CD4-positive, alpha-beta memory T cell (primary cell): ENCODE data around the gene SRGAP3. TPM values are rescaled to one million over a fixed set of nuclear protein-coding genes. Genes with fewer than 3 reads are reported as not detected.
A peak's percentile ranks its signal among the peaks of the same experiment; 100 is the strongest.

Experiments
- CTCF ChIA-PET: fragments of 350-600 bp; sonication (Branson Sonifier 250); formaldehyde crosslinking; loops from one replicate; lab custom pipeline; 2021; ENCODE audit warnings: inconsistent platforms; ENCODE audit not compliant: partially characterized antibody; lab: Charles Lee
- POLR2A ChIA-PET: fragments of 350-600 bp; sonication (Branson Sonifier 250); formaldehyde crosslinking; loops from one replicate; lab custom pipeline; 2021; ENCODE audit not compliant: partially characterized antibody; lab: Charles Lee
- DNase-seq, 5 donors: peaks; one replicate each; pipeline versions ENCODE4 v3.0.0 to v3.0.0-alpha.2; 2020 to 2022; ENCODE audit warnings: mixed read lengths in 1 of 5
- H3K27ac ChIP-seq: one replicate; pipeline ENCODE4 v1.7.0; 2013; ENCODE audit warnings: low read depth, low read length
- H3K27me3 ChIP-seq: 2 replicates; pipeline ENCODE4 v1.7.0; 2013; ENCODE audit warnings: mild to moderate bottlenecking, low read length, moderate library complexity; ENCODE audit not compliant: insufficient read depth
- H3K36me3 ChIP-seq: 2 replicates; pipeline ENCODE4 v1.7.0; 2013; ENCODE audit warnings: mild to moderate bottlenecking, low read length, moderate library complexity; ENCODE audit not compliant: insufficient read depth
- H3K4me1 ChIP-seq: 2 replicates; pipeline ENCODE4 v1.7.0; 2013; ENCODE audit warnings: mild to moderate bottlenecking, low read length, moderate library complexity; ENCODE audit not compliant: insufficient read depth
- H3K4me3 ChIP-seq, 2 donors: one replicate each; pipeline ENCODE4 v1.7.0; 2013; ENCODE audit warnings: low read length in 2 of 2, mild to moderate bottlenecking in 1 of 2
- H3K9me3 ChIP-seq, 2 donors: one replicate each; pipeline ENCODE4 v1.7.0; 2013; ENCODE audit warnings: low read length in 2 of 2, control low read depth in 1 of 2; ENCODE audit not compliant: control insufficient read depth in 1 of 2
- H3K27ac Mint-ChIP-seq, 7 donors: one replicate each; pipeline ENCODE4 v1.8.0; 2020 to 2021; ENCODE audit warnings: mixed read lengths in 7 of 7, mild to moderate bottlenecking in 6 of 7, inconsistent platforms in 3 of 7, moderate library complexity in 3 of 7
- H3K27me3 Mint-ChIP-seq, 2 donors: one replicate each; pipeline ENCODE4 v1.8.0; 2020 to 2021; ENCODE audit warnings: mixed read lengths in 2 of 2
- H3K36me3 Mint-ChIP-seq, 2 donors: one replicate each; pipeline ENCODE4 v1.8.0; 2020 to 2021; ENCODE audit warnings: mixed read lengths in 2 of 2, inconsistent platforms in 1 of 2, mild to moderate bottlenecking in 1 of 2
- H3K4me1 Mint-ChIP-seq, 4 donors: one replicate each; pipeline ENCODE4 v1.8.0; 2020 to 2021; ENCODE audit warnings: mixed read lengths in 4 of 4, mild to moderate bottlenecking in 1 of 4
- H3K4me3 Mint-ChIP-seq, 8 donors: one replicate each; pipeline ENCODE4 v1.8.0; 2020 to 2021; ENCODE audit warnings: mixed read lengths in 8 of 8, mild to moderate bottlenecking in 7 of 8, moderate library complexity in 6 of 8, inconsistent platforms in 3 of 8
- H3K9me3 Mint-ChIP-seq, 8 donors: one replicate each; pipeline ENCODE4 v1.8.0; 2020 to 2021; ENCODE audit warnings: mixed read lengths in 8 of 8, mild to moderate bottlenecking in 5 of 8, inconsistent platforms in 3 of 8, moderate library complexity in 1 of 8
- intact Hi-C: fragments of 100-400 bp; cut with micrococcal nuclease; formaldehyde crosslinking; loops from one replicate; pipeline ENCODE4 v1.15.1; 2023
- polyA plus RNA-seq, 2 donors: library from polyadenylated mRNA; unstranded; fragments of 300-500 nt; fragmentation: Illumina TruSeq; gene quantifications; one replicate each; pipeline ENCODE4 v1.2.3, GENCODE V29; 2021
- total RNA-seq, 2 experiments: library from RNA; stranded (reverse); gene quantifications; one replicate each; pipeline ENCODE4 v1.2.3, GENCODE V29; 2021

The SRGAP3 gene
- total and polyA plus RNA-seq, 4 experiments from 2014 or later: 0.35 to 2.4 (median 1.7) TPM

GRCh38 chr3:8987645-8988383 lies 261.6 kb downstream of the SRGAP3 start:
- no peaks in the 10 kb centered on the region for H3K9me3 Mint-ChIP-seq
- no peak overlapping the region for H3K4me3 ChIP-seq
- peaks cover 0 to 2% (median under 1%) of the 10 kb centered on the region in 4 donors for H3K4me1 Mint-ChIP-seq
- H3K36me3 Mint-ChIP-seq: no peaks in the 10 kb centered on the region
- peak overlapping the region in 7 of 8 donors; percentile 2 to 73 (median 61) for H3K4me3 Mint-ChIP-seq
- H3K36me3 ChIP-seq: no peaks in the 10 kb centered on the region
- H3K4me1 ChIP-seq: no peaks in the 10 kb centered on the region
- intact Hi-C loops: loop anchor here (1.0 to 2.0 kb wide), 2 partner anchors 17 to 314 kb away; no protein-coding TSS in a partner anchor
- POLR2A ChIA-PET: interaction anchor here (1.1 to 1.4 kb wide), 2 partner anchors 192 to 375 kb away, joined by 3 to 4 read pairs; partner anchors contain the start of gene THUMPD3
- H3K27ac ChIP-seq: no peak overlapping the region
- H3K27ac Mint-ChIP-seq: peak overlapping the region in 1 of 7 donors; percentile 10
- H3K27me3 ChIP-seq: no peaks in the 10 kb centered on the region
- CTCF ChIA-PET: interaction anchor here (0.6 to 4.2 kb wide), 11 partner anchors 9 to 320 kb away, joined by 3 to 39 read pairs (median 6); no protein-coding TSS in a partner anchor
- peak; percentile 38 to 58 (median 51) for DNase-seq
- peaks cover 0 to 2% of the 10 kb centered on the region in 2 donors for H3K27me3 Mint-ChIP-seq
- H3K9me3 ChIP-seq: no peaks in the 10 kb centered on the region

DNA sequence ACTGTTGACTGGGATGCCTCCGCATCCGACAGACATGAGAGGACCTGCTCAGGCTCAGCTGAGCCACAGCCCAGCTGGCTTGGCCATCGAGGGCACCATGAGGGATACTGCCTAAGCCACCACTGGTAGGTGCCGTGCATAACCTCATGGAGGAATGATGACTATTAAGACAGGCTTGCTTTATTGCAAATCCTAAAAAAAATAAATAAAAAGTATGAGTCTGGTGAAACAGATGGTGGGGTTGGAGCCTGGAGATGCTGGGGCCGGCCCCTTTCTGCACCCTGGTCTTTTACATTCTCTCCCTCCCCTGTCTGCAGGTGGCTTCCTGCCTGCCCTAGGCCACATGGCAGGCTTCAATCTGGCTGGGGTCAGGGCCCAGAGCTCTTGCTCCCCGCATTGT lies 262.2 kb downstream of the SRGAP3 start:
- ChIA-PET CTCF (interaction anchor here (0.5 to 4.2 kb wide), 12 partner anchors 9 to 450 kb away, joined by 3 to 39 read pairs (median 6); no protein-coding TSS in a partner anchor), POLR2A (interaction anchor here (1.1 kb wide), 1 partner anchor 376 kb away, joined by 3 read pairs; the partner anchor contains the start of gene THUMPD3)
- peaks cover 0 to 4% of the 10 kb centered on the region in 2 donors for H3K27me3 Mint-ChIP-seq
- Histone ChIP-seq H3K27ac (no peak overlapping the region), H3K9me3 (no peaks in the 10 kb centered on the region), H3K27me3 (no peaks in the 10 kb centered on the region), H3K4me3 (no peak overlapping the region), H3K4me1 (no peaks in the 10 kb centered on the region), H3K36me3 (no peaks in the 10 kb centered on the region)
- H3K4me1 Mint-ChIP-seq: peaks cover 0 to 2% (median under 1%) of the 10 kb centered on the region in 4 donors
- no peak overlapping the region for H3K27ac Mint-ChIP-seq
- intact Hi-C loops: no loop called here
- DNase-seq: no peak
- H3K4me3 Mint-ChIP-seq: no peak overlapping the region
- H3K36me3 Mint-ChIP-seq: no peaks in the 10 kb centered on the region
- no peaks in the 10 kb centered on the region for H3K9me3 Mint-ChIP-seq

DNA sequence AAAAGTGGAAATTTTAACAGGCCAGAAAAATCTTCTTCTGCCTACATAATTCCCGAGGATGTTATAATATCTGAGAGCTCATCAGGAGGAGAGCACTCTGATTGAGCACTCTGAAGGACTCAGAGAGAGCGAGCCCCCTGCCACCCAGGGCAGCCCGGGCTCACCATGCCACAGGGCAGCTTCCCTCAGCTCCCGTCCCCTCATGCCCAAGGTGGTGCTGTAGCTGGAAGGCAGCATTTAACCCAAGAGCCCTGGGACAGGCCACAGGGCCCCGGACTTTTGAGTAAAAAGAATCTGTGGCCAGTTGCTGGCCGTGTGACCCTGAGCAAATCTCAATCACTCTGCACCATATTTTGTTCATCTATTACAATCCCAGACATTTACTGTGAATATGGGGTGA lies 262.7 kb downstream of the SRGAP3 start:
- intact Hi-C loops: no loop called here
- no peaks in the 10 kb centered on the region for H3K36me3 Mint-ChIP-seq

DNA sequence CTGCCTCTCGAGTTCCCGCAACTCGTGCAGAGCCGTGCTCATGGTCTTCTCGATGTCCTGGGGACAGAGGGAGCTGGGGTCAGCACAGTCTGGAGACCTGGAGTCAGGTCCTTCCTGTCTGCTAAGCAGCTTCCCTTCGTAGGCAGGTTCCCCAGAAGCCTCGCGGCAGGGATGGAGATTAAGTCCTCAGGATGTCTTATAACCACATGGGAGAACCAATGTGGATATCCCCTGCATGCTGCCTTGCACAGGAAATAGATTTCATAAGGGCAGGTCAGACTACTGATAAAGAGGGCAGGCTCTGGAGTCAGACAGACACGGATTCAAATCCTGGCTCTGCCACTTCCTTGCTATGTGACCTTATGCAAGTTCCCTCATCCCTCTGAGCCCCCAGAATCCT lies 263.6 kb downstream of the SRGAP3 start:
- no peak for DNase-seq

More for the DNA sequence above, 262.7 kb downstream of the SRGAP3 start:
- no peaks in the 10 kb centered on the region for H3K9me3 ChIP-seq
- no peaks in the 10 kb centered on the region for H3K4me1 ChIP-seq
- no peak overlapping the region for H3K4me3 ChIP-seq
- DNase-seq: no peak
- no peaks in the 10 kb centered on the region for H3K9me3 Mint-ChIP-seq
- H3K27me3 Mint-ChIP-seq: peaks cover 0 to 8% of the 10 kb centered on the region in 2 donors
- no peak overlapping the region for H3K27ac ChIP-seq
- H3K4me3 Mint-ChIP-seq: no peak overlapping the region
- no peaks in the 10 kb centered on the region for H3K27me3 ChIP-seq
- ChIA-PET POLR2A (no interaction called here), CTCF (interaction anchor here (0.5 to 4.2 kb wide), 10 partner anchors 9 to 451 kb away, joined by 3 to 39 read pairs (median 5); no protein-coding TSS in a partner anchor)
- no peak overlapping the region for H3K27ac Mint-ChIP-seq
- peaks cover 0 to 2% (median under 1%) of the 10 kb centered on the region in 4 donors for H3K4me1 Mint-ChIP-seq
- no peaks in the 10 kb centered on the region for H3K36me3 ChIP-seq

DNA sequence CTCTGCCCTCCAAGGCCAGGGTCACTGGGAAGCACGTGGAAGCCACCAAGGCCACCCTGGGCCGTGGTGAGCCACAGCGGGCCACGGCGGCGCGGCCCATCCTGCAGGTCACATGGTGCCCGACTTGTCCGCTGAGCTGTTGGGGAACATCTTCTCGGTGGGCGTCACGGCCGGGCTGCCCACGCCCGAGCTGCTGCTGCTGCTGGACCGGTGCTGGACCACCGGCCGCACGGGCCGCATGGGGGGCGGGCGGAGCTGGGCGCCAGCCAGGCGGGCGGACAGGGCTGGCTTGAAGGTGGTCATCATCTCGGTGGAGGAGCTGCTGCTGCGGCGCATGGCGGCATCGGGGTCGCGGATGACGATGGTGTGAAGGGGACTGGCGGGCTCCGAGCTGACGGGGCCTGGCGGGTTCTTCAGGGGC lies 264.0 kb downstream of the SRGAP3 start:
- ChIA-PET POLR2A (no interaction called here), CTCF (interaction anchor here (1.8 kb wide), 1 partner anchor 13 kb away, joined by 6 read pairs; no protein-coding TSS in a partner anchor)
- intact Hi-C loops: no loop called here
- H3K27ac Mint-ChIP-seq: no peak overlapping the region
- Histone ChIP-seq H3K4me3 (no peak overlapping the region), H3K4me1 (no peaks in the 10 kb centered on the region), H3K36me3 (no peaks in the 10 kb centered on the region), H3K9me3 (no peaks in the 10 kb centered on the region), H3K27me3 (no peaks in the 10 kb centered on the region), H3K27ac (no peak overlapping the region)
- H3K9me3 Mint-ChIP-seq: no peaks in the 10 kb centered on the region
- H3K36me3 Mint-ChIP-seq: no peaks in the 10 kb centered on the region
- H3K4me3 Mint-ChIP-seq: no peak overlapping the region
- peaks cover 0 to 9% of the 10 kb centered on the region in 2 donors for H3K27me3 Mint-ChIP-seq
- H3K4me1 Mint-ChIP-seq: peaks cover 0 to 2% (median under 1%) of the 10 kb centered on the region in 4 donors
- no peak for DNase-seq

More for the DNA sequence above, 263.6 kb downstream of the SRGAP3 start:
- H3K4me1 Mint-ChIP-seq: peaks cover 0 to 2% (median under 1%) of the 10 kb centered on the region in 4 donors
- no peaks in the 10 kb centered on the region for H3K9me3 Mint-ChIP-seq
- Histone ChIP-seq H3K9me3 (no peaks in the 10 kb centered on the region), H3K27me3 (no peaks in the 10 kb centered on the region), H3K4me1 (no peaks in the 10 kb centered on the region), H3K36me3 (no peaks in the 10 kb centered on the region), H3K4me3 (no peak overlapping the region), H3K27ac (no peak overlapping the region)
- no peak overlapping the region for H3K27ac Mint-ChIP-seq
- peaks cover 0 to 9% of the 10 kb centered on the region in 2 donors for H3K27me3 Mint-ChIP-seq
- ChIA-PET CTCF (interaction anchor here (1.1 to 4.2 kb wide), 4 partner anchors 8 to 317 kb away, joined by 3 to 39 read pairs (median 8); no protein-coding TSS in a partner anchor), POLR2A (no interaction called here)
- H3K36me3 Mint-ChIP-seq: no peaks in the 10 kb centered on the region
- intact Hi-C loops: no loop called here
- H3K4me3 Mint-ChIP-seq: no peak overlapping the region

- Mint-ChIP-seq H3K36me3 (no peaks in the 10 kb centered on the region), H3K27me3 (peaks cover 6 to 9% of the 10 kb centered on the region in 2 donors), H3K4me1 (peaks cover 0 to 2% (median under 1%) of the 10 kb centered on the region in 4 donors), H3K27ac (no peak overlapping the region), H3K9me3 (peaks cover 0 to 8% (median 3%) of the 10 kb centered on the region in 8 donors), H3K4me3 (no peak overlapping the region)
- Histone ChIP-seq H3K4me1 (no peaks in the 10 kb centered on the region), H3K27ac (no peak overlapping the region), H3K36me3 (no peaks in the 10 kb centered on the region), H3K4me3 (no peak overlapping the region), H3K27me3 (no peaks in the 10 kb centered on the region), H3K9me3 (no peaks in the 10 kb centered on the region)
- no peak for DNase-seq
- POLR2A ChIA-PET: no interaction called here
- CTCF ChIA-PET: no interaction called here
- intact Hi-C loops: no loop called here
Observed at GRCh38 chr3:8984526-8984925, 264.9 kb downstream of the SRGAP3 start.

- intact Hi-C loops: no loop called here
- CTCF ChIA-PET: no interaction called here
Observed at GRCh38 chr3:8984081-8984480, 265.4 kb downstream of the SRGAP3 start.

More at GRCh38 chr3:8984081-8984480, 265.4 kb downstream of the SRGAP3 start:
- no peaks in the 10 kb centered on the region for H3K9me3 ChIP-seq
- H3K4me1 ChIP-seq: no peaks in the 10 kb centered on the region
- peaks cover 0 to 2% (median under 1%) of the 10 kb centered on the region in 4 donors for H3K4me1 Mint-ChIP-seq
- no peak overlapping the region for H3K4me3 ChIP-seq
- H3K27me3 ChIP-seq: no peaks in the 10 kb centered on the region
- POLR2A ChIA-PET: no interaction called here
- H3K27me3 Mint-ChIP-seq: peaks cover 9 to 12% of the 10 kb centered on the region in 2 donors
- no peaks in the 10 kb centered on the region for H3K36me3 ChIP-seq
- peaks cover 3 to 12% (median 7%) of the 10 kb centered on the region in 8 donors for H3K9me3 Mint-ChIP-seq
- no peak overlapping the region for H3K4me3 Mint-ChIP-seq
- no peak overlapping the region for H3K27ac ChIP-seq
- H3K36me3 Mint-ChIP-seq: peaks cover 0 to 3% of the 10 kb centered on the region in 2 donors
- DNase-seq: no peak
- no peak overlapping the region for H3K27ac Mint-ChIP-seq
